GM12878 (cell line): ENCODE data around the gene GGT7. TPM values are rescaled to one million over a fixed set of nuclear protein-coding genes. Genes with fewer than 3 reads are reported as not detected.

Experiments used
- ATAC-seq: fragments of 200-7000 bp; cut with Tn5 transposase; 3 replicates; pipeline ENCODE4 v1.9.1; 2020; ENCODE audit warnings: mild to moderate bottlenecking, moderate library complexity
- Bru-seq: library from RNA; stranded (reverse); fragments of 400-500 nt; gene quantifications from one replicate; lab custom pipeline; 2021; lab: Mats Ljungman, UMichigan
- BruChase-seq, 2 experiments: library from RNA; stranded (reverse); fragments of 400-500 nt; gene quantifications; one replicate each; lab custom pipeline; 2021; lab: Mats Ljungman, UMichigan
- BruUV-seq: library from RNA; stranded (reverse); fragments of 400-500 nt; replicated peaks from 2 replicates; lab custom pipeline; 2021; lab: Mats Ljungman, UMichigan
- CTCF ChIA-PET: fragments of 300-600 bp; sonication (Branson Sonifier 250); formaldehyde crosslinking; extraction: SDS; loops from one replicate; lab custom pipeline; 2021; ENCODE audit warnings: inconsistent platforms; lab: Yijun Ruan, JAX
- POLR2A ChIA-PET: fragments of 350-600 bp; formaldehyde crosslinking; extraction: SDS; loops from one replicate; lab custom pipeline; 2021; ENCODE audit warnings: inconsistent platforms; lab: Charles Lee
- RAD21 ChIA-PET: fragments of 300-600 bp; sonication (Branson Sonifier 250); formaldehyde crosslinking; loops from one replicate; lab custom pipeline; 2023; ENCODE audit warnings: antibody characterized with exemption; ENCODE audit not compliant: unreplicated experiment; lab: Charles Lee
- SMC1A ChIA-PET: fragments of 300-600 bp; sonication (Branson Sonifier 250); formaldehyde crosslinking; loops from one replicate; lab custom pipeline; 2023; ENCODE audit not compliant: unreplicated experiment, uncharacterized antibody; lab: Charles Lee
- DNase-seq: peaks from one replicate; pipeline ENCODE4 v3.0.0-alpha.2; 2011; ENCODE audit warnings: low read depth, low spot score
- FAIRE-seq: peaks from 3 replicates; lab custom pipeline; 2011; peaks lifted over from hg19 to GRCh38; lab: Jason Lieb, UNC
- H2AFZ ChIP-seq: 2 replicates; pipeline ENCODE4 v1.6.0; 2011; ENCODE audit warnings: low read depth, low read length, control low read depth; ENCODE audit not compliant: control insufficient read depth
- H3K27ac ChIP-seq: 2 replicates; pipeline ENCODE4 v1.5.1; 2011; ENCODE audit warnings: control low read depth; ENCODE audit not compliant: control insufficient read depth, insufficient read depth
- H3K27me3 ChIP-seq, 2 experiments: replicated peaks in 1 of 2; 2 replicates each; pipeline versions ENCODE4 v1.6.0 to v1.6.1; 2011; ENCODE audit warnings: low read length in 1 of 2; ENCODE audit not compliant: control insufficient read depth in 2 of 2, insufficient read depth in 2 of 2
- H3K36me3 ChIP-seq, 2 experiments: 2 replicates each; pipeline ENCODE4 v1.5.1; 2011; ENCODE audit warnings: low read length in 1 of 2; ENCODE audit not compliant: control insufficient read depth in 2 of 2, insufficient read depth in 2 of 2
- H3K4me1 ChIP-seq: 2 replicates; pipeline ENCODE4 v1.6.1; 2011; ENCODE audit warnings: mild to moderate bottlenecking, low read length, moderate library complexity, mixed read lengths; ENCODE audit not compliant: control insufficient read depth, insufficient read depth
- H3K4me2 ChIP-seq: 2 replicates; pipeline ENCODE4 v1.6.0; 2011; ENCODE audit warnings: control low read depth; ENCODE audit not compliant: control insufficient read depth, insufficient read depth
- H3K4me3 ChIP-seq: fragments of 200-600 bp; sonication (generic); 2 replicates; pipeline ENCODE4 v1.5.1; 2016
- H3K79me2 ChIP-seq: 2 replicates; pipeline ENCODE4 v1.6.0; 2011; ENCODE audit warnings: low read length; ENCODE audit not compliant: control insufficient read depth, insufficient read depth
- H3K9ac ChIP-seq: 2 replicates; pipeline ENCODE4 v1.8.0; 2011; ENCODE audit warnings: low read length, control low read depth, mixed read lengths; ENCODE audit not compliant: control insufficient read depth, insufficient read depth
- H3K9me3 ChIP-seq: replicated peaks from 3 replicates; pipeline ENCODE4 v1.5.1; 2011; ENCODE audit warnings: mild to moderate bottlenecking, low read length; ENCODE audit not compliant: control insufficient read depth, insufficient read depth
- H4K20me1 ChIP-seq: 2 replicates; pipeline ENCODE4 v1.6.0; 2011; ENCODE audit not compliant: control insufficient read depth, insufficient read depth
- BHLHE40 ChIP-seq, 2 experiments: fragments of 450-650 bp in 1 of 2; IDR thresholded peaks; 2 replicates each; pipeline ENCODE4 v1.6.1; 2011 to 2017; ENCODE audit warnings: low read depth in 2 of 2, borderline replicate concordance in 1 of 2, improper control_type of control experiment in 1 of 2, low read length in 1 of 2, mild to moderate bottlenecking in 1 of 2
- CREM ChIP-seq: IDR thresholded peaks from 2 replicates; pipeline ENCODE4 v1.6.1; 2014; ENCODE audit warnings: antibody characterized with exemption, low read depth
- EP300 ChIP-seq, 2 experiments: fragments of 150-350 bp in 1 of 2; IDR thresholded peaks; 2 replicates each; pipeline ENCODE4 v1.6.1; 2011 to 2012; ENCODE audit warnings: low read depth in 2 of 2, low read length in 2 of 2, borderline replicate concordance in 1 of 2, improper control_type of control experiment in 1 of 2, inconsistent platforms in 1 of 2; ENCODE audit not compliant: control insufficient read depth in 1 of 2
- ETV6 ChIP-seq, 2 experiments: fragments of 450-650 bp in 1 of 2; IDR thresholded peaks in 1 of 2; conservative IDR thresholded peaks in 1 of 2; 2 replicates each; pipeline ENCODE4 v1.6.1; 2014; ENCODE audit warnings: antibody characterized with exemption in 1 of 2, borderline replicate concordance in 1 of 2, low read depth in 1 of 2, mild to moderate bottlenecking in 1 of 2, moderate library complexity in 1 of 2
- HDGF ChIP-seq: fragments of 450-650 bp; IDR thresholded peaks from 2 replicates; pipeline ENCODE4 v1.6.1; 2016; ENCODE audit warnings: antibody characterized with exemption
- JUNB ChIP-seq: IDR thresholded peaks from 2 replicates; pipeline ENCODE4 v1.6.1; 2016; ENCODE audit warnings: antibody characterized with exemption, mild to moderate bottlenecking
- KDM1A ChIP-seq: fragments of 200-600 bp; sonication (generic); IDR thresholded peaks from 2 replicates; pipeline ENCODE4 v1.6.1; 2016; ENCODE audit warnings: borderline replicate concordance
- LARP7 ChIP-seq: fragments of 450-650 bp; IDR thresholded peaks from 2 replicates; pipeline ENCODE4 v1.6.1; 2017; ENCODE audit warnings: mild to moderate bottlenecking
- MEF2A ChIP-seq: IDR thresholded peaks from 2 replicates; pipeline ENCODE4 v1.6.1; 2011; ENCODE audit warnings: low read depth, mild to moderate bottlenecking, low read length, moderate library complexity; ENCODE audit not compliant: insufficient read depth
- NBN ChIP-seq: fragments of 450-650 bp; IDR thresholded peaks from 2 replicates; pipeline ENCODE4 v1.6.1; 2016
- NR2C1 ChIP-seq: fragments of 450-650 bp; IDR thresholded peaks from 2 replicates; pipeline ENCODE4 v1.6.1; 2017; ENCODE audit warnings: antibody characterized with exemption, mild to moderate bottlenecking, moderate library complexity
- POU2F2 ChIP-seq: IDR thresholded peaks from 3 replicates; pipeline ENCODE4 v1.6.1; 2011; ENCODE audit warnings: low read depth, mild to moderate bottlenecking, low read length, borderline replicate concordance
- RAD21 ChIP-seq: IDR thresholded peaks from 2 replicates; pipeline ENCODE4 v1.6.1; 2011; ENCODE audit warnings: mild to moderate bottlenecking, low read depth, low read length, moderate library complexity; ENCODE audit not compliant: insufficient read depth
- RAD51 ChIP-seq: fragments of 450-650 bp; IDR thresholded peaks from 2 replicates; pipeline ENCODE4 v1.6.1; 2016; ENCODE audit warnings: moderate library complexity, mild to moderate bottlenecking, inconsistent platforms
- RUNX3 ChIP-seq: IDR thresholded peaks from 2 replicates; pipeline ENCODE4 v1.6.1; 2012; ENCODE audit warnings: low read length, inconsistent platforms
- SMC3 ChIP-seq: IDR thresholded peaks from 2 replicates; pipeline ENCODE4 v1.6.1; 2011; ENCODE audit warnings: low read length, improper control_type of control experiment, borderline replicate concordance
- WGBS: methylation state at CpG from one replicate; pipeline ENCODE4 v1.1.6; 2016; ENCODE audit warnings: low lambda C conversion rate; ENCODE audit not compliant: insufficient replicate concordance, insufficient coverage; ENCODE audit errors: missing lambda C conversion rate; 5-methylcytosine and 5-hydroxymethylcytosine counted together
- in situ Hi-C: fragments of 300-500 bp; cut with MboI; formaldehyde crosslinking; loops from 9 replicates; pipeline ENCODE4 v1.14.3; 2018; ENCODE audit warnings: mixed read lengths
- intact Hi-C: fragments of 100-400 bp; cut with micrococcal nuclease; formaldehyde crosslinking; loops from one replicate; pipeline ENCODE4 v1.14.2; 2022; ENCODE audit not compliant: unreplicated experiment
- long read RNA-seq, 2 experiments: library from polyadenylated mRNA; unstranded; transcript quantifications; one replicate each; pipeline ENCODE4 v2.0.0, GENCODE V29; 2019 to 2020
- polyA minus RNA-seq, 3 experiments: library from RNA; depleted of rRNA, polyadenylated mRNA; stranded (reverse); fragments of >200 nt; gene quantifications; 2 replicates each; pipeline ENCODE4 v1.2.3, GENCODE V29; 2011
- polyA plus RNA-seq, 11 experiments: library from polyadenylated mRNA; depleted of rRNA in 4 of 11; unstranded in 6 of 11; stranded (reverse) in 5 of 11; fragments of >200 nt; fragmentation: Nextera tagmentation in 4 of 11; fragmentation: Illumina TruSeq in 1 of 11; extraction: Ambion mirVana in 4 of 11; extraction: Trizol in 1 of 11; gene quantifications; 1 replicate in 1 of 11; 2 replicates in 10 of 11; pipeline versions ENCODE4 v1.2.1 to v1.2.3, GENCODE V29; 2011 to 2016; ENCODE audit warnings: inconsistent platforms in 2 of 11, missing spikeins in 2 of 11, low read depth in 1 of 11
- total RNA-seq, 4 experiments: library from RNA; depleted of rRNA in 3 of 4; stranded (reverse); fragments of >200 nt in 3 of 4; fragmentation: Illumina TruSeq in 1 of 4; extraction: Trizol in 1 of 4; gene quantifications; 2 replicates each; pipeline versions ENCODE4 v1.2.1 to v1.2.3, GENCODE V29; 2013 to 2021

GGT7 gene, protein sequence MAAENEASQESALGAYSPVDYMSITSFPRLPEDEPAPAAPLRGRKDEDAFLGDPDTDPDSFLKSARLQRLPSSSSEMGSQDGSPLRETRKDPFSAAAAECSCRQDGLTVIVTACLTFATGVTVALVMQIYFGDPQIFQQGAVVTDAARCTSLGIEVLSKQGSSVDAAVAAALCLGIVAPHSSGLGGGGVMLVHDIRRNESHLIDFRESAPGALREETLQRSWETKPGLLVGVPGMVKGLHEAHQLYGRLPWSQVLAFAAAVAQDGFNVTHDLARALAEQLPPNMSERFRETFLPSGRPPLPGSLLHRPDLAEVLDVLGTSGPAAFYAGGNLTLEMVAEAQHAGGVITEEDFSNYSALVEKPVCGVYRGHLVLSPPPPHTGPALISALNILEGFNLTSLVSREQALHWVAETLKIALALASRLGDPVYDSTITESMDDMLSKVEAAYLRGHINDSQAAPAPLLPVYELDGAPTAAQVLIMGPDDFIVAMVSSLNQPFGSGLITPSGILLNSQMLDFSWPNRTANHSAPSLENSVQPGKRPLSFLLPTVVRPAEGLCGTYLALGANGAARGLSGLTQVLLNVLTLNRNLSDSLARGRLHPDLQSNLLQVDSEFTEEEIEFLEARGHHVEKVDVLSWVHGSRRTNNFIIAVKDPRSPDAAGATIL
- total RNA-seq (2013; cell fraction: nucleolus; rRNA removed) = 7.4 and 8.8 TPM in 2 replicates
- total RNA-seq (2014; rRNA removed) (4.5 and 6.7 TPM in 2 replicates), total RNA-seq (2014; rRNA removed; fragmentation: Illumina TruSeq; extraction: Trizol) (2.2 and 2.5 TPM in 2 replicates), total RNA-seq (2021) (12.0 and 14.1 TPM in 2 replicates), polyA plus RNA-seq (2011; rRNA removed) (0.10 and 0.53 TPM in 2 replicates), polyA plus RNA-seq (2014; fragmentation: Illumina TruSeq; extraction: Trizol) (1.9 and 5.6 TPM in 2 replicates), polyA plus RNA-seq (2014; fragmentation: Nextera tagmentation; extraction: Ambion mirVana) (under 1 TPM; 0.02 to 0.18 TPM), polyA plus RNA-seq (2014; rRNA removed) (14.7 and 16.7 TPM in 2 replicates), polyA plus RNA-seq (2016; fragmentation: Nextera tagmentation; extraction: Ambion mirVana) (1 to 10 TPM; 5.0 to 7.5 TPM), polyA minus RNA-seq (2011; rRNA and poly(A)+ RNA removed) (0.22 and 1.2 TPM in 2 replicates), Bru-seq, nascent RNA (percentile 53 among the genes with signal in this experiment), BruChase-seq, experiment 1, labeled RNA remaining after a 6-hour chase (percentile 50 among the genes with signal in this experiment), BruChase-seq, experiment 2, labeled RNA remaining after a 2-hour chase (percentile 52 among the genes with signal in this experiment)
- polyA plus RNA-seq (2011; ENCODE audit: low read depth) = 4.5 TPM
- polyA plus RNA-seq (2011; cell fraction: cytosol; rRNA removed) = 0.49 and 0.62 TPM in 2 replicates
- polyA plus RNA-seq (2011; cell fraction: nucleus; rRNA removed) = 2.9 and 3.8 TPM in 2 replicates
- polyA plus RNA-seq (2012) = 9.2 and 13.3 TPM in 2 replicates
- not detected in 2 replicates for polyA minus RNA-seq (2011; cell fraction: cytosol; rRNA and poly(A)+ RNA removed)
- 1.1 and 1.2 TPM in 2 replicates for polyA minus RNA-seq (2011; cell fraction: nucleus; rRNA and poly(A)+ RNA removed)
- long read RNA-seq, experiment 1, partial matches to known transcripts = 1 of 1 reads
- long read RNA-seq, experiment 1, other reads (novel, unspliced or antisense) = 0 of 1 reads
- long read RNA-seq, experiment 2, partial matches to known transcripts = 2 of 2 reads
- long read RNA-seq, experiment 2, other reads (novel, unspliced or antisense) = 0 of 2 reads

GRCh38 chr20:34872622-34873224 lies at the start of gene GGT7:
Gene GGT7, minus strand, starts transcription at chr20:34872856. Its CDS starts 41 bp downstream, at chr20:34872815.
- POLR2A ChIA-PET = no interaction called here
- peak; percentile 46 for TF ChIP-seq RUNX3
- TF ChIP-seq NR2C1 = no peak
- TF ChIP-seq NBN = peak; percentile 43; the same call in 1 of the 2 replicates
- TF ChIP-seq MEF2A = no peak
- no peak for TF ChIP-seq EP300 (IDR thresholded peaks at IDR 0.05; ENCODE audit: borderline replicate concordance in 1 of 2, control insufficient read depth in 1 of 2, low read depth in 2 of 2, low read length in 2 of 2)
- no peak for TF ChIP-seq ETV6 (conservative IDR thresholded peaks at IDR 0.05 in 1 of 2, IDR thresholded peaks at IDR 0.05 in 1 of 2; ENCODE audit: borderline replicate concordance in 1 of 2, low read depth in 1 of 2)
- no peak for TF ChIP-seq KDM1A
- TF ChIP-seq RAD21 = peak; percentile 37; the same call in 1 of the 2 replicates
- TF ChIP-seq BHLHE40 (IDR thresholded peaks at IDR 0.05; ENCODE audit: borderline replicate concordance in 1 of 2, low read depth in 2 of 2, low read length in 1 of 2) = peak in 1 of 2 experiments; percentile 45; a peak in 1 of 4 replicates
- no peak; the same call in 1 of the 2 replicates for TF ChIP-seq SMC3
- TF ChIP-seq RAD51 = no peak
- no peak for TF ChIP-seq JUNB
- 0 out of 2 replicates have a peak, but pooled peaks have one; percentile 11 for TF ChIP-seq CREM
- no peak for TF ChIP-seq LARP7
- no peak for TF ChIP-seq HDGF
- TF ChIP-seq POU2F2 = 0 out of 3 replicates have a peak, but pooled peaks have one; percentile 32

More at GRCh38 chr20:34872622-34873224, at the start of gene GGT7:
- DNase-seq (peak; percentile 24), ATAC-seq (peak; percentile 77), FAIRE-seq (no peak)
- intact Hi-C loops (loop anchor here (10.0 kb wide), 1 partner anchor 222 kb away; the partner anchor contains the start of gene TRPC4AP), in situ Hi-C loops (loop anchor here (5.0 kb wide), 1 partner anchor 85 kb away; the partner anchor contains the start of genes GSS and MYH7B)
- ChIA-PET RAD21 (interaction anchor here (0.8 to 7.1 kb wide), 3 partner anchors 85 to 223 kb away, joined by 3 to 71 read pairs (median 4); partner anchors contain the start of genes GSS and MYH7B), CTCF (interaction anchor here (0.6 to 7.5 kb wide), 16 partner anchors 11 to 337 kb away, joined by 3 to 99 read pairs (median 4); partner anchors contain the start of genes EDEM2, GSS, MYH7B and NCOA6), SMC1A (interaction anchor here (0.7 kb wide), 1 partner anchor 19 kb away, joined by 3 read pairs; no protein-coding TSS in a partner anchor)
- H3K27me3 ChIP-seq = no peaks in the 10 kb centered on the region; a peak in 1 of 4 replicates
- no peaks in the 10 kb centered on the region for H3K9me3 ChIP-seq
- H3K36me3 ChIP-seq = no peaks in the 10 kb centered on the region
- H3K9ac ChIP-seq = peak within 1 kb of the TSS; percentile 68
- no peaks in the 10 kb centered on the region for H3K79me2 ChIP-seq
- H3K4me3 ChIP-seq = peak within 1 kb of the TSS; percentile 62; the same call in 1 of the 2 replicates
- no peaks in the 10 kb centered on the region for H4K20me1 ChIP-seq
- peaks cover 17% of the 10 kb centered on the region for H3K4me1 ChIP-seq
- H3K4me2 ChIP-seq = peak within 1 kb of the TSS; percentile 88
- BruUV-seq = no TSS peak
- H2AFZ ChIP-seq = peak within 1 kb of the TSS; percentile 94
- no peak within 1 kb of the TSS for H3K27ac ChIP-seq
- 6% methylated on average over 42 of the region's 52 CpGs for WGBS
